Activated naive CD4-positive, alpha-beta T cell treated with anti-CD3 and anti-CD28 coated beads for 36 hours (primary cell): ENCODE measurements around the gene IFITM5. TPM values are rescaled to one million over a fixed set of nuclear protein-coding genes. Genes with fewer than 3 reads are reported as not detected.

Experiments
- total RNA-seq, 2 experiments: library from RNA; stranded (reverse); gene quantifications; one replicate each; pipeline ENCODE4 v1.2.3, GENCODE V29; 2021

IFITM5 gene
- total RNA-seq, 2 experiments from 2014 or later, result not detected

Other genes starting within 250 kb of the IFITM5 start
- gene SCGB1C1, start 106.4 kb downstream of the IFITM5 start, total RNA-seq, result not detected
- 10 to 100 TPM; 50.4 to 51.6 TPM for gene BET1L, start 92.1 kb downstream of the IFITM5 start, total RNA-seq
- gene RIC8A, start 91.8 kb downstream of the IFITM5 start, total RNA-seq, result 10 to 100 TPM; 74.9 to 85.0 TPM
- gene SIRT3, start 63.2 kb downstream of the IFITM5 start, total RNA-seq, result 10 to 100 TPM; 16.1 to 20.1 TPM
- 100 to 1,000 TPM; 206 to 210 TPM for gene PSMD13, start 62.5 kb downstream of the IFITM5 start, total RNA-seq
- 1 to 10 TPM; 1.2 to 1.5 TPM for gene NLRP6, start 21.1 kb downstream of the IFITM5 start, total RNA-seq
- gene PGGHG, start 10.4 kb downstream of the IFITM5 start, total RNA-seq, result 100 to 1,000 TPM in 1 of 2 experiments, 10 to 100 TPM in 1; 99.6 to 101 TPM
- 100 to 1,000 TPM; 760 to 802 TPM for gene IFITM2, start 8.3 kb upstream of the IFITM5 start, total RNA-seq
- 100 to 1,000 TPM; 359 to 378 TPM for gene IFITM1, start 14.5 kb upstream of the IFITM5 start, total RNA-seq
- gene IFITM3, start 21.3 kb upstream of the IFITM5 start, total RNA-seq, result 10 to 100 TPM; 54.5 to 56.6 TPM
- gene B4GALNT4, start 70.0 kb upstream of the IFITM5 start, total RNA-seq, result 1 to 10 TPM; 4.1 to 5.2 TPM
- gene PKP3, start 94.7 kb upstream of the IFITM5 start, total RNA-seq, result not detected
- 10 to 100 TPM; 38.0 to 38.8 TPM for gene SIGIRR, start 115.5 kb upstream of the IFITM5 start, total RNA-seq
- gene ANO9, start 142.5 kb upstream of the IFITM5 start, total RNA-seq, result 10 to 100 TPM; 28.9 to 31.0 TPM
- gene PTDSS2, start 150.8 kb upstream of the IFITM5 start, total RNA-seq, result 10 to 100 TPM; 12.1 to 15.0 TPM
- gene RNH1, start 207.7 kb upstream of the IFITM5 start, total RNA-seq, result 100 to 1,000 TPM; 101 to 102 TPM
- gene HRAS, start 236.1 kb upstream of the IFITM5 start, total RNA-seq, result 10 to 100 TPM; 22.0 to 25.8 TPM
- gene LRRC56, start 238.0 kb upstream of the IFITM5 start, total RNA-seq, result 1 to 10 TPM; 1.0 to 1.3 TPM